Right renal pelvis (tissue), 4 donors: Measurements from ENCODE around the gene PRRT2. TPM values are rescaled to one million over a fixed set of nuclear protein-coding genes. Genes with fewer than 3 reads are reported as not detected.

Source experiments
- DNase-seq, 4 donors: peaks; one replicate each; pipeline ENCODE4 v3.0.0-alpha.2; 2013; ENCODE audit warnings: low read depth in 4 of 4, low spot score in 3 of 4, missing footprints in 1 of 4
- polyA plus RNA-seq, 4 donors: library from polyadenylated mRNA; unstranded; fragments of 120-200 nt; gene quantifications; one replicate each; pipeline ENCODE4 v1.2.1, GENCODE V29; 2013; ENCODE audit not compliant: insufficient read length in 4 of 4

Gene PRRT2
- polyA plus RNA-seq, 4 donors: 14.7 to 21.0 (median 17.1) TPM

GRCh38 chr16:29854520-29855100 lies 42.6 kb downstream of the PRRT2 start:
- no peak for DNase-seq

DNA sequence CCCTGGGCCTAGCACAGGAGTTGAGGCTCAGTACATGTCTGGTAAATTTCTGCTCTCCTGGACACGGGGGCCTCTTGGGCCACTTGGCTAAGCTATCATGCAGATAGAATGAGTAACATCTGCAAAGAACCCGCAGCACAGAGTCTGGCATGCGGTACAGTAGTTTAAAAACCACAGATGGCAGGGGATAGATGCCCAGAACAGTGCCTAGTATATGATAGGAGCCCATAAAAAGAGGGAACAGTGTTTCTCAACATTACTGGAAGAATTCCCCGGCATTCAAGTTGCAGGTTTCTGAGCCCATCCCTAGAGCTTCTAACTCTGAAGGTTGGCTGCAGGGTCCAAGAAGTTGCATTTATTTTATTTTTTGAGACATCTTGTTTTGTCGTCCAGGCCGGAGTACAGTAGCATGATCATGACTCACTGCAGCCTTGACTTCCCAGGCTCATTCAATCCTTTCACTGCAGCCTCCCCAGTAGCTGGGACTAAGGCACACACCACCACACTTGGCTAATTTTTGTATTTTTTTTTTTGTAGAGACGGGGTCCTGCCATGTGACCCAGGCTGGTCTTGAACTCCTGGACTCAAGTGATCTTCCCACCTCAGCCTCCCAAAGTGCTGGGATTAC lies 45.3 kb downstream of the PRRT2 start:
- DNase-seq: no peak

DNA sequence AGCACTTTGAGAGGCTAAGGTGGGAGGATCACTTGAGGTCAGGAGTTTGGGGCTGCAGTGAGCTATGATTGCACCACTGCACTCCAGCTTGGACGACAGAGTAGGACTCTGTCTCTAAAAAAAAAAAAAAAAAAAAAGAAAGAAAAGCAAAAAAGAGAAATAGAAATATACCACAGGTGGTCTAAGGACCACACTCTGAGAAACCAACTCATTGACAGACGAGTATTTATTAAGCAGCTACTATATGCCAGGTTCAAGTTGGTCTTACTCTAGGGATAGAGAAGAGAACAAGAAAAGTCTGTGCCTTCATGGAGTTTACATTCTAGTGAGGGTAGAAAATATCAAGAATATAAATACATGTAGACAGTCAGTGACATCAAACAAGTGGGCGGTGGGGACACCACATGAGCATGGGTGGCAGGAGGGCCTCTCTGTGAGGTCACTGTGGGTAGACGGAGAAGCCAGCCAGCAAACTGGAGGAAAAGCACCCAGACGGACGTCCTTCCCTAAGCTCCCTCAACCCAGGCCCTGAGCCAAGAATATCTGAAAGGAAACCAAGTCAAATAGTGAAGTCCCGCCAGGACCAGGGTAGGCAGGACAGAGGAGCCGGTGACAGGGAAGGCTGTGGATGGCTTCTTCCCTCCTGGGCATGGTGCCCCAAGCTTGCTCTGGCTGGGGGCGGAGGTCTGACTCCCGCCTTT lies 46.3 kb downstream of the PRRT2 start:
- no peak for DNase-seq

GRCh38 chr16:29858974-29859373 lies 47.0 kb downstream of the PRRT2 start:
- no peak for DNase-seq

- DNase-seq: no peak
Measured at GRCh38 chr16:29860218-29860617, 48.2 kb downstream of the PRRT2 start.

DNA sequence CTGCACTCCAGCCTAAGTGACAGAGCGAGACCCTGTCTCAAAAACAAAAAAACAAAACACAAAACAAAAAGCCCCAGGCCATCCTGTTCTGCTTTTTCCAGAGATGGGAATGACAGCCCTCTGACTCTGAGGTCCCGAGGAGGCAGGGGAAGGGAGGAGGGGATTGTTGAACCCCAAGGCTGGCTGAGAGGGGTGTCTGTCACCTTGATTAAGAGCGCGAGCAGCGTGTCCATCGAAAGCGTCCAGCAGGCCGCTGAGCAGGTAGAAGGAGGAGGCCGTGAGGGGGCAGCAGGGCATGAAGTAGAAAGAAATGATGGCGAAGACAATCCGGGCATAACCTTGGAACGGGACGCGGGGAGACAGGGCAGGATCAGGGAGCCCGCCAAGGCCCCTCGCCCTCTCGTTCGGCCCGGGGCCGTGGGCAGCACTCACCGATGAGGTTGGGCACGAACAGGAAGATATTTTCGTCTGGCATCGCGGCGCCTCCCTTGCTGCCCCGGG lies 50.4 kb downstream of the PRRT2 start:
- peak in 1 of 4 donors; percentile 12 for DNase-seq

- peak; percentile 93 to 97 (median 94) for DNase-seq
Measured at GRCh38 chr16:29862884-29863668, 51.1 kb downstream of the PRRT2 start, which contains the start of gene CDIPT. Gene CDIPT, minus strand, starts transcription at chr16:29863226. Its CDS starts 369 bp downstream, at chr16:29862857.

DNA sequence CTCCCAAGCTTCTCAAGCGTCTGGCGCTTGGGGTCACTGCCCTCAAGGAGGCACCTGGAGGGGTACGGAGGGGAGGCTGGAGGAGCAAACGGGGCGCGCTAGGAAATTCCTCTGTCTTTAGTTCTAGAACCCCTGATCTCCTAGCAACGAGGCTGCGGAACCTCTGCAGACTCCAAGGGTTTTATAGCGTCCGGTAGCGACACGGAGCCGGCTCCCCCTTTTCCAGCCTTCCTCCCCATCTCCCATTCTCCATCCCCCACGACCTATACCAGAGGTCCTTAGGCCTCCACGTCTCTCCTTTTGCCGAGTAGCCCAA lies 51.6 kb downstream of the PRRT2 start:
- DNase-seq: no peak

GRCh38 chr16:29864205-29864604 lies 52.2 kb downstream of the PRRT2 start:
- no peak for DNase-seq

Other genes starting within 250 kb of the PRRT2 start
- 1 to 10 TPM; 2.2 to 3.4 (median 2.7) TPM for gene SPN, start 148.9 kb upstream of the PRRT2 start, polyA plus RNA-seq
- gene QPRT, start 133.0 kb upstream of the PRRT2 start, polyA plus RNA-seq: 100 to 1,000 TPM; 141 to 195 (median 149) TPM
- under 1 TPM; 0.19 to 0.28 (median 0.22) TPM for gene C16orf54, start 66.2 kb upstream of the PRRT2 start, polyA plus RNA-seq
- under 1 TPM in 1 of 4 donors, not detected in 3; 0.01 TPM for gene ZG16, start 33.9 kb upstream of the PRRT2 start, polyA plus RNA-seq
- gene KIF22, start 21.4 kb upstream of the PRRT2 start, polyA plus RNA-seq: 10 to 100 TPM; 65.2 to 77.7 (median 67.6) TPM
- gene MAZ, start 5.7 kb upstream of the PRRT2 start, polyA plus RNA-seq: 100 to 1,000 TPM; 273 to 344 (median 293) TPM
- gene PAGR1, start 4.0 kb downstream of the PRRT2 start, polyA plus RNA-seq: 10 to 100 TPM; 33.9 to 46.9 (median 35.9) TPM
- 10 to 100 TPM; 17.7 to 23.6 (median 21.5) TPM for gene MVP, start 8.3 kb downstream of the PRRT2 start, polyA plus RNA-seq
- gene CDIPT, start 51.0 kb downstream of the PRRT2 start, polyA plus RNA-seq: 100 to 1,000 TPM; 104 to 133 (median 112) TPM
- gene SEZ6L2, start 87.4 kb downstream of the PRRT2 start, polyA plus RNA-seq: 10 to 100 TPM; 11.3 to 13.7 (median 12.4) TPM
- 1 to 10 TPM in 1 of 4 donors, under 1 TPM in 3; 0.60 to 1.2 (median 0.82) TPM for gene ASPHD1, start 88.3 kb downstream of the PRRT2 start, polyA plus RNA-seq
- gene KCTD13, start 114.0 kb downstream of the PRRT2 start, polyA plus RNA-seq: 10 to 100 TPM; 12.5 to 18.4 (median 16.4) TPM
- 100 to 1,000 TPM; 115 to 126 (median 116) TPM for gene TMEM219, start 149.9 kb downstream of the PRRT2 start, polyA plus RNA-seq
- 10 to 100 TPM; 41.9 to 52.5 (median 43.5) TPM for gene TAOK2, start 161.7 kb downstream of the PRRT2 start, polyA plus RNA-seq
- 10 to 100 TPM; 15.2 to 22.5 (median 16.6) TPM for gene HIRIP3, start 183.4 kb downstream of the PRRT2 start, polyA plus RNA-seq
- 10 to 100 TPM; 43.5 to 56.0 (median 48.6) TPM for gene INO80E, start 184.0 kb downstream of the PRRT2 start, polyA plus RNA-seq
- 1 to 10 TPM; 2.1 to 2.7 (median 2.5) TPM for gene DOC2A, start 198.8 kb downstream of the PRRT2 start, polyA plus RNA-seq
- gene C16orf92, start 211.0 kb downstream of the PRRT2 start, polyA plus RNA-seq: not detected
- 1 to 10 TPM in 1 of 4 donors, under 1 TPM in 3; 0.58 to 1.4 (median 0.81) TPM for gene TLCD3B, start 219.1 kb downstream of the PRRT2 start, polyA plus RNA-seq